Chondrocyte (in vitro differentiated cells): ENCODE results near the gene CFDP1. TPM values are rescaled to one million over a fixed set of nuclear protein-coding genes. Genes with fewer than 3 reads are reported as not detected.

Source experiments
- DNase-seq: peaks from one replicate; pipeline ENCODE4 v3.0.0; 2021; ENCODE audit warnings: mixed read lengths, low spot score
- H3K27ac Mint-ChIP-seq: one replicate; pipeline ENCODE4 v1.8.0; 2021; ENCODE audit warnings: mild to moderate bottlenecking, moderate library complexity, mixed read lengths; ENCODE audit not compliant: unreplicated experiment
- H3K27me3 Mint-ChIP-seq: 2 replicates; pipeline ENCODE4 v1.8.0; 2021; ENCODE audit warnings: low read depth, mixed read lengths
- H3K36me3 Mint-ChIP-seq: 2 replicates; pipeline ENCODE4 v1.8.0; 2021; ENCODE audit warnings: low read depth, mixed read lengths
- H3K4me1 Mint-ChIP-seq: 2 replicates; pipeline ENCODE4 v1.8.0; 2021; ENCODE audit warnings: low read depth, mild to moderate bottlenecking, mixed read lengths
- H3K4me3 Mint-ChIP-seq: one replicate; pipeline ENCODE4 v1.8.0; 2021; ENCODE audit warnings: mild to moderate bottlenecking, moderate library complexity, mixed read lengths; ENCODE audit not compliant: unreplicated experiment
- H3K9me3 Mint-ChIP-seq: 2 replicates; pipeline ENCODE4 v1.8.0; 2021; ENCODE audit warnings: low read depth, mixed read lengths
- CTCF ChIP-seq: fragments of 200-600 bp; sonication (generic); IDR thresholded peaks from 2 replicates; pipeline ENCODE4 v1.5.0; 2021; ENCODE audit warnings: antibody characterized with exemption, mild to moderate bottlenecking, moderate library complexity
- total RNA-seq: library from RNA; stranded (reverse); gene quantifications from 3 replicates; pipeline ENCODE4 v1.2.1, GENCODE V29; 2021

CFDP1 gene
- total RNA-seq, 1 donor from 2014 or later, result 45.3 TPM

DNA sequence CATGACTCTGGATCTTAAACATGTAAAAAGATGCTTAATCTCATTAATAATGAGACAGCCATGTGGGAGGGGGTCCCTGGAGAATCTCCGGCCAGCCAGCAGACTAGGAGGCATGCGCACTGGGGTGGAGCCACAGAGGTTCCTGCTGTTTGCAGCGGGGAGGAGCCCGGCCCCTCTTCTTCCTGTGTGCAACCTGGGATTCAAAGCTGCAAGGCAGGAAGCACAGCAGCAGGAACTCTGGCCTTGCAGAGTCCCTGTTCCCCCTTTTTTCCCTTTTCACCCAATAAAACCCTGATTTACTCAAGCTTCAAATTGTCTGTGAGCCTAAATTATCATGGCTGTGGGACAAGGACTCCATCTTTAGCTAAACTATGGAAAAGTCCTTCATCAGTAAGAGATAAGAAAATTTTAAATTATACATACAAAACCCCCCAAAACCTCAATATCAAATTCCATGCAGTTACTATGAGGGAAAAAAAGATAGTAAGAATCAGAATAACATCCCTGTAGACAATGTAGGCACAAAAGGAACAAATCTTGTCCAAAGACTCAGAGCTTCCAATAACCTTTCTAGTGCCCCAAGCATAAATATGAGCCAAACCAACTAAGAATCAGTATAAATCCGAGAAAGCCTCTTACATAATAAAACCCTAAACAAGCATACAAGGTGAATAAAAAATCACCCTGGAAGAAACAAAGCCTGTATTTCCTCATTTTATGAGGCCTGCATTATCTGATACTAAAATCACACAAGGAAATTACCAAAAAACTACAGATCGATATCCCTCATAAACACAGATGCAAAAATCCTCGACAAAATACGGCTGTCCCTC is 12.1 kb downstream of the CFDP1 start:
- H3K27me3 Mint-ChIP-seq, result no peaks in the 10 kb centered on the region
- H3K36me3 Mint-ChIP-seq, result no peaks in the 10 kb centered on the region
- peak overlapping the region; percentile 71 for H3K27ac Mint-ChIP-seq
- DNase-seq, result no peak
- TF ChIP-seq CTCF, result no peak
- H3K9me3 Mint-ChIP-seq, result no peaks in the 10 kb centered on the region
- peaks cover 41% of the 10 kb centered on the region for H3K4me1 Mint-ChIP-seq
- peak overlapping the region; percentile 59 for H3K4me3 Mint-ChIP-seq

DNA sequence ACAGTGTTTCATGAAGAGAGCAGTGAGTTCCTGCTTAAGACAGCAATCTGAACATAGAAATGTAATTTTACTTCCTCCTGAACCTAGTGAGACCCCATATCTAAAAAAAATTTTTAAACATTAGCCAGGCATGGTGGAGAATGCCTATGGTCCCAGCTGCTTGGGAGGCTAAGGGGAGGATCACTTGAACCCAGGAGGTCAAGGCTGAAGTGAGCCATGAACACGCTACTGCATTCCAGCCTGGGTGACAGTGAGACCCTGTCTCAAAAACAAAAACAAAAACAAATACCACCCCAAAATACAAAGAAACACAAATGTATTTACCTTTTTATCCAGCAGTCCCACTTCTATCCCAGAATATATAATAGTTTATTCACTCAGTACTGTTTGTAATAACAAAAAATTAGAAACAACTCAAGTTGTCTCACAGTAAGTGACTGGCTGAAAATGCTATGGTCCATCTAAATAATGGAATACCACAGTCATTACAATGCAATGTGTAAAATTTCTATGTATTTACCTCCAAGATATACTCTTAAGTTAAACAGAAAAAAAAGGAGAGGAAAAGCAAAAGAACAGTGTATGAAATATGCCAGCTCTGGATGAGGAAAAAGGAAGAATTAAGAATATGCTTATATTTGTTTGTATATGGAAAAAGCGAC is 16.3 kb downstream of the CFDP1 start:
- TF ChIP-seq CTCF, result no peak
- Mint-ChIP-seq H3K36me3 (peaks cover 4% of the 10 kb centered on the region), H3K9me3 (no peaks in the 10 kb centered on the region), H3K27me3 (no peaks in the 10 kb centered on the region), H3K4me1 (peaks cover 30% of the 10 kb centered on the region), H3K4me3 (no peak overlapping the region), H3K27ac (peak overlapping the region; percentile 50)
- no peak for DNase-seq

- no peaks in the 10 kb centered on the region for H3K9me3 Mint-ChIP-seq
- no peak for DNase-seq
- H3K27me3 Mint-ChIP-seq, result no peaks in the 10 kb centered on the region
- TF ChIP-seq CTCF, result no peak
- peaks cover 14% of the 10 kb centered on the region for H3K4me1 Mint-ChIP-seq
- no peak overlapping the region for H3K4me3 Mint-ChIP-seq
- H3K27ac Mint-ChIP-seq, result no peak overlapping the region
- peaks cover 9% of the 10 kb centered on the region for H3K36me3 Mint-ChIP-seq
These were observed 18.0 kb downstream of the CFDP1 start for GRCh38 chr16:75415169-75415905.

GRCh38 chr16:75413951-75414350 is 19.4 kb downstream of the CFDP1 start:
- Mint-ChIP-seq H3K9me3 (no peaks in the 10 kb centered on the region), H3K27ac (no peak overlapping the region), H3K4me1 (peaks cover 11% of the 10 kb centered on the region), H3K4me3 (no peak overlapping the region), H3K27me3 (no peaks in the 10 kb centered on the region), H3K36me3 (peaks cover 12% of the 10 kb centered on the region)
- TF ChIP-seq CTCF, result no peak
- no peak for DNase-seq

DNA sequence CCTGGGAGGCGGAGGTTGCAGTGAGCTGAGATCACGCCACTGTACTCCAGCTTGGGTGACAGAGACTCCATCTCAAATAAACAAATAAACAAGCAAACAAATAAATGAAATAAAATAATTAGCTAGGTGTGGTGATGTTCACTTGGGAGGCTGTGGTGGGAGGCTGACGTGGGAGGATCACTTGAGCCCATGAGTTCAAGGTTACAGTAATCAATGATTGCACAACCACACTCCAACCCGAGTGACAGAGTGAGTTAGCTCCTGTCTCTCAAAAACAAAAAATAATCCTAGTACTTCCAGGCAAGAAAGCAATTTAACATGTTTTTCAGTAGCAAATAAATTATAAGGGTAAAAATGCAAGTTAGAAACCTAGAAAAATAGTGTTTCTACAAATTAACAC is 26.4 kb downstream of the CFDP1 start:
- Mint-ChIP-seq H3K27me3 (no peaks in the 10 kb centered on the region), H3K27ac (no peak overlapping the region), H3K9me3 (no peaks in the 10 kb centered on the region), H3K4me1 (peaks cover 12% of the 10 kb centered on the region), H3K4me3 (no peak overlapping the region), H3K36me3 (peaks cover 11% of the 10 kb centered on the region)
- no peak for TF ChIP-seq CTCF
- DNase-seq, result no peak
